T-helper 9 cell (primary cell): ENCODE measurements around the gene GDF7.

Source experiments
- DNase-seq: peaks from one replicate; pipeline ENCODE4 v3.0.0-alpha.2; 2020

GDF7 gene

GRCh38 chr2:20675701-20676352 is 8.9 kb downstream of the GDF7 start:
- no peak for DNase-seq

GRCh38 chr2:20676353-20677215 is 9.6 kb downstream of the GDF7 start:
- DNase-seq = no peak

GRCh38 chr2:20677301-20678085 is 10.5 kb downstream of the GDF7 start:
- DNase-seq = no peak

GRCh38 chr2:20678086-20678395 is 11.1 kb downstream of the GDF7 start:
- no peak for DNase-seq

GRCh38 chr2:20678780-20679179 is 11.8 kb downstream of the GDF7 start:
- DNase-seq = no peak

- no peak for DNase-seq
Observed at GRCh38 chr2:20680744-20681375, 13.9 kb downstream of the GDF7 start.

- DNase-seq = no peak
Observed at GRCh38 chr2:20682167-20682920, 15.4 kb downstream of the GDF7 start.

- DNase-seq = no peak
Observed at GRCh38 chr2:20684581-20685063, 17.7 kb downstream of the GDF7 start.

- DNase-seq = no peak
Observed at GRCh38 chr2:20687260-20687832, 20.4 kb downstream of the GDF7 start.

- DNase-seq = no peak
Observed at GRCh38 chr2:20689428-20690264, 22.7 kb downstream of the GDF7 start.

GRCh38 chr2:20691076-20691734 is 24.3 kb downstream of the GDF7 start:
- DNase-seq = no peak

GRCh38 chr2:20692081-20692480 is 25.1 kb downstream of the GDF7 start:
- no peak for DNase-seq

- no peak for DNase-seq
Observed at GRCh38 chr2:20693317-20693716, 26.4 kb downstream of the GDF7 start.

- DNase-seq = no peak
Observed at GRCh38 chr2:20696366-20696765, 29.4 kb downstream of the GDF7 start.

GRCh38 chr2:20697322-20697934 is 30.5 kb downstream of the GDF7 start:
- DNase-seq = no peak

GRCh38 chr2:20698916-20699613 is 32.1 kb downstream of the GDF7 start:
- DNase-seq = no peak

GRCh38 chr2:20702563-20702962 is 35.6 kb downstream of the GDF7 start:
- DNase-seq = no peak

- no peak for DNase-seq
Observed at GRCh38 chr2:20704886-20705285, 37.9 kb downstream of the GDF7 start.

- DNase-seq = no peak
Observed at GRCh38 chr2:20706217-20706616, 39.3 kb downstream of the GDF7 start.
